Stimulated activated CD8-positive, alpha-beta memory T cell treated with anti-CD3 and anti-CD28 coated beads, Interleukin-12 subunit alpha, Interleukin-12 subunit beta, amount 100 ng/mL, for 1 hour (primary cell): ENCODE data around the gene ATP2B1.

Experiments used
- DNase-seq: peaks from one replicate; pipeline ENCODE4 v3.0.0-alpha.2; 2020; ENCODE audit warnings: low read depth

Gene ATP2B1

DNA sequence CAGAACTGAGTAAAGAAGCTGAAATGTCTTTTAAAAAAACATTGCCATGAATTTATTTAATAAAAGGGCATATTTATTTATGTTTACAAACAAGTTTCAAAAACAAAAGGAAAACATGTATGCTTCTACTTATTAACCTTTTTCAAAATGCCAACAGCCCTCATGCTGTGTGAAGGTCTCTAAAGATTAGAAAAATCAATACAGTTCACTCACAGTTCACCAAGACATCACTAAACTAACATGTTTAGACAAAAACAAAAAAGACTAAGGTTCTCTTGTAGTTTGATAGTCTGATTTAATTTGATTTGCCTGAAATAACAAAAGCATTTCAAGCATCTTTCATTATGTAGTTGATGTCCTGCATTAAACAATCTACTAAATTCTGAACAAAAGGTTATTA, 118.9 kb downstream of the ATP2B1 start:
- no peak for DNase-seq

DNA sequence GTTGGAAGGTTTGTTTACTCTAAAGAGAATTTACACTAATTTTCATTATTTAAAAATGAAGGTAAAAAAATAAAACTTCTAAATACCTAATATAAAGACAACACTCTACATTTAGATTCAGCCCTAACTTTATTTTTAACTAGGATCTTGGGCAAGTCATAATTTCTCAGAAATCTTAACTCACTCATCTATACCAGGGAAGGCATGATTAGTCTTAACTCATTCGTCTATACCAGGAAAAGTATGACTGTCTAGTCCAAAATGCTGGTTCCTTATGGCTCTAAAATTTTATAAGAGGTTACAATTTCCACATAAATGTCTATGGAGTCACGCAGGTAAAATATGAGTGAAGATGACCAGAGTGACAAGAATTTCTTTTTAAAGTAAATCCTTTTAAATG, 130.1 kb downstream of the ATP2B1 start:
- DNase-seq: no peak

DNA sequence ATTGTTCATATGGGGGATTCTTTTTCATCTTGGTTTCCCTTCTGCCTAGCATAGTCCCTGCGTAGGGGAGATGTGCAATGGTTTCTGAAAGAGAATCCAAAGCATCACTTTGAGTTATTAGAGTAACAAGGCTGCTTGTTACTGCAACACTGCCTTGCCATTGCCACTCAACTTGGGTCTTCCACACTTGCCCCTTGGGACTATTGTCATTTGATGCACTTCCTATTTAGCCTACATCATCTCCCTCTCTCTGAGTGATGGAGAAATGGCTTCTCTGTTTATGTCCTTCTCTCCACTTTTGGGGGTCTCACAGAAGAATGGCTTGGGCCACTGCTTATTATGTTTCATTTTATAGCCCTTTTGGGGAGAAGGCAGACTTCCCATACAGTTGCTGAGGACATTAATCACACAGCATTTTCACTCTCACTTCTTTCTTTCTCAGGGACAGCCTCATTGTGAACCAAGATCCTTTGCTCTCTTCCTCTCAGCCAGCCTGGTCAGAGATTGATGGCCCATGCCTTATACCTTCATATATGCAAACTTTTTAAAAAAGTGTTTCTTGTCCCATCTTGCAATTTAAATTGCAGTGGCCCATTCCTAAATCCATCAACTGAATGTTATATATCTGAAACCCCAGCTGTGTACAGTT, 131.9 kb downstream of the ATP2B1 start:
- DNase-seq: no peak

DNA sequence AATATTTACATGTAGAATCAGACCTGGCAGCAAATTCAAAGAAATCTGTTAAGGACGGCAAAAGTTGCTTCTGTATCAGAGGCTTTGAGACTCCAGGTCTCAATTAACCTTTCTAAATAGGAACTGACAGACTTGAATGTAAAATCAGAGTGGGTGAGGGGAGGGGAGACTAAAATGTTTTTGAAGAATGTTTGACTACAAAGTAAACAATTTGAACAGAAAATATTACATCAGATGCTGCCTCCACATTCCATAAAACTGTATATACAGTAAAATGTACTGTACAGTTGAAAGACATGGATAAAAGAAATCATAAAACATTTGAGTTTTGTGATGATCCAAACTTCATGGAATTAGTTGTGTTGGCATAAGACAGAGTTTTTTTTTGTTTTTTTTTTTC, 133.3 kb downstream of the ATP2B1 start:
- DNase-seq: no peak

DNA sequence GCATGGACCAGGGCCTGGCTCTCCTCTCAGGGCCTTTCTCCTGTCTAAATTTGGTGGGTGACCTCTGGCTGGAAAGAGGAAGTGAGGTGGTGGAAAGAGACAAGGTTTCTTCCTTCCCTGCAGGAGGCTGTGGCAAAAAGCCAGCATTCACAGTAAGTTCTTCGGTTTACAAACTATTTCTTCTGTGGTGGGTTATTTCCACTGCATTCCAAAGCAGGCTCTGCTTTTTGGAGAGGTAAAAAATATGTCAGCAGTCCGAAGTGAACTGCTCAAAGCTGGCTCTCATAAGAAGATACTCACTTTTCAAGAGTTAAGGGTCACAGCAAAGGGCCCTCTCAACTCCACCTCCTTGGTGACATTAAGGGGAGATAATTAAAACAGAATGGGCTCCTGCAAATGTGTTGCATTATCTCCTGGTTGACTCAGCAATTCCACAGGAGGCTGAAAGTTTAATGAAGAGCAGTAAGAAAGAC, 133.9 kb downstream of the ATP2B1 start:
- DNase-seq: no peak

DNA sequence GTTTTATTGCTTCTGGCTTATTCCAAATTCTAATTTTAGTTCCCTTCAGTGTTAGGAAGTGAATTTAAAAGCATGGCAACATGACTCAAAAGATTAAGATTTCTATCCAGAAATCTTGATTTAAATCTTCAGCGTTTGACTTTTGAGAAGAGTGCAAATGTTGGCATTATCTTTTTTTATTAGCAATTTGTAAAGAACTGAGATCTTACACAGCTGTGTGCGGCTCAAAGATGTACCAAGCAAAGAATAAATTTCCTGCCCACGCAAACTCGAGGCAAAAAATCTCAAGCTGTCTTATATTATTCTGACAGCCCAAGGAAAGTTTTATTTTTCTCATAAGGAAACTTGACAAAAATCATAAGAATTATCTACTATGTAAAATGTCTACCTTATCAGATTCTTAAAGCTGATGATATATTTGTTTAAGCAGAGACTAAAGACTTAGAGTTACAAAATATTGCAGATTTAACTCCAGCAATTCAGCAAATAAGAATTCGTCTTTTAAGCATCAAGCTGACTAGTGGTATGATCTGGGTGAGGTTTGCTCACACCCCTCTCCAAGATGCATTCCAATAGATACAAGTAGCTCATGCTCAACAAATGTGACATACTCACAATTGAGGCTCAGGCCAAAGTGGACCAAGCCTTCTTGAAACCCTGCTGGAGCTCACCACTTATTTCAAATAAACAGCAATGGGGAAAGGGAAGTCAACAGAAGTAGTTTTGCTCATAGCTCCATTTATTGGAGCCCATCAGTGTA, 135.4 kb downstream of the ATP2B1 start:
- no peak for DNase-seq

DNA sequence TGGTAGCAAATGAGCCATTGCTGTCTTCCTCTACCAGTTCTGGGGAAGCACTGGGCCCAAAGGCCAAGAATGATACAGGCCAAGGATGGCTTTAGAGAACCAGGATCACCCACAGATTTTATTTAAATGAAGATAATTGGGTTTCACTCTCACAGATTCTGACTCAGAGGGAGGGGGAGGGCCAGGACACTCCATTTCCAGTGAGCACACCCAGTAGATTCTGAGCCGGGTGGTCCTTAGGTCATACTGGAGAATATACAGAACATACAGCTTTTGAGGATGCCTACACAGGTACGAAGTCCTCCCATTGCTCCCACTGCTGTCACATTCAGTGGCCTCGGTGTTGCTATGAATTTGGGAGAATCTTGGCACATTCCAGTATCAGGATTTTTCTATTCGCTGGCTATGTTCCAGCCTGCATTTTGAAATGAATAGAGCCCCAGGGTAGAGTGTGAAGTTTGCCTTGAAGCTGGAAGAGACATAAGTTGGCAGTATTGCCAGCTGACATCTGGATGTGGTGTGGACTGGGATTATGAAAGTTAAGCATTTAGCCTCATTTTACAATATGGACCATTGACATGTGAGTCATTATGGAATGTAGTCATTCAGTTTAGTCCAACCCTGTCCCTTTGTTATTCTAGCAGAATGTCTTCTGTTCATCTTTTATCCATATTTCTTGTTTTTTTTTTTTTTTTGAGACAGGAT, 137.0 kb downstream of the ATP2B1 start:
- no peak for DNase-seq

DNA sequence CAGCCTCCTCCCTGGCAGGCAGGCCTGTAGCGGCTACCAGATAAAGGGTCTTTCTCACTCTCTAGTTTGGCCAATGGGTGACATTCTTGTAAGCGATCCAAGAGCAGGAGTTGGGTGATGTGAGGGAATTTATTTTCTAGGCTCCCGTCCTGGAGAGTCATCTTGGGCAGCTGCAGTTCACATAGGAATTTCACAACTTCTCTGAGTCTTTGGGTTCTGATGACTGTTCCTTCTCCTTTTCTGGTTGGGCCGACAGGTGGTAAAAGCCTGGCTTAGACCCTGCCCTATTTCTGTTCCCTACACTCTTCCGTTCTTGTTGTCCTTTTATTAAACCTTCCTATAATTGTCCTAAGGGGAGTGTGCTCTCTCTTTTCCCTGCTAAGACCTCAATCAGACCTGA, 140.2 kb downstream of the ATP2B1 start:
- no peak for DNase-seq

DNA sequence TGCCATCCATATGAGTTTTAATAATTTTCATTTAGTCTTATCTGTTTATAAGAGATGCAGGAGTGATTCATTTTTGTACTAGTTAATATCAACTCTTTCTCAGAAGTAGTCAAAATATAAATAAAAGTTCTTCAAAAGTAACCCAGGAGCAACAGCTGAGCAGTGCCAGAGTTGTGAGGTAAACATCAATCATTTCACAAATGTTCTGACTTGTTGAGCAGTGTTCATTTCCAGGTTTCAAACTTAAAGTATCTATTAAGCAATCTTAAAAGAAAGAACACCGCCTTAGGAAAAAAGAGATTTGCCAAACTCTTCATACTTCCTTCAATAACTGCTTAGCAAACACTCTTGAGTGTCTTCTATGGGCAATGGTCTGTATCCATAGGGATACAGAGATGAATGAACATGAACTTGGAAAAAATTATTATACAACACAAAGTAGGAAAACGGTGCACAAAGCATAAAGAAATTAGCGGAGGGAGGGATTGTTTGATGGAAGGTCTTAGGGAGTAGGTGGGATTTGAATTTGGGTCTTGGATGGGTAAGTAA, 140.9 kb downstream of the ATP2B1 start:
- no peak for DNase-seq

DNA sequence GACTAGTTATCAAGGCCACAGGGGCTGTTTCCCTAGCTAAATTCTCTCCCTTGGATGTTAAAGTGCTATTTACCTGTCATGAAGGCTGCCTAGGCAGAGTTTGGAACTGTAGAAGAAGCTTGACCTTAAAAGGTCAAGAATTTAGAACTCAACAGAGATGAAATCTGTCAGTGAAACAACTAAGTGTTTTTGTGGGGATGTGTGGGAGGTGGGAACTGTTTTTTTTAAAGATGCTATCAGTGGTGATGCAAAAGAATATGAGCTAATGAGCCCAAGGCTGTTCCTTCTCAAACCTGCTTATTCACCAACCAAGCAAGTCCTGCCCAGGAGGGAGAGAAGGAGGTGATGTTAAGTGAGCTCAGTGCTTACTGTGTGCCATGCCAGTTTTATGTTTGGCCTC, 142.0 kb downstream of the ATP2B1 start:
- DNase-seq: no peak

DNA sequence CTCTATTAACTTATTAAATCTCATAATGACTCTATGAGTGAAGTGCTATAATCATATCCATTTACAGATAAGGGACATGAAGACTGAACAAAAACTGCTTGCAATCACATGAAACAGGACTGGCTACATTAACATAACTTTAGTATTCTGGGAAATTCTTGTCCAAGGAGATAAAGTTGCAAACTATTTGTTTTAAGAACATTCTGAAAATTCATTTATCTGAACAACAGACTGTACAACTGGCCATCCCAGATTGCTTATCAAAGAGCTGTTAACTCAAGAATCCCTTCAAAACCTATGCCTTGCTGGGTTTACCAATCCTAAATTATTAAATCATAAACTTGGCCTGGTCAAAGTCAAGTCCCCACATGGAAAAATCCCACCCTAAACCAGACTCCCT, 143.6 kb downstream of the ATP2B1 start:
- DNase-seq: no peak

DNA sequence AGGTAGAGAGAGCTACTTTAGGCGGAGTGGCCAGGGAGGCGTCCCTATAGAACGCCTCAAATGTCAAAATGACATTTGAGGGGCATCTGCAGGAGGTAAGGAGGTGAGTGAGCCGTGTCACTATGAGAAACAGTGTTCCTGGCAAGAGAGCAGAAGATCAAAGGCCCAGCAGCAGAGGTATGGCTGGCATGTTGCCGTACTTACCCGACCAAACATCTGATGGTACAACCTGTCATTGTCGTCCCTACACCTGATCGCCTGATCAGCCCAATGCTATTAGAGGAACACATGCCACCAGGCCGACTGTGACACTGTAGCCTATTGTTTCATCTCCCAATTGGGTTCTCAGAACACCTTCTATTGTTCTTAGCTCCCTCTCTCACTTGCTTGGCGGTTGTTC, 148.9 kb downstream of the ATP2B1 start:
- no peak for DNase-seq

DNA sequence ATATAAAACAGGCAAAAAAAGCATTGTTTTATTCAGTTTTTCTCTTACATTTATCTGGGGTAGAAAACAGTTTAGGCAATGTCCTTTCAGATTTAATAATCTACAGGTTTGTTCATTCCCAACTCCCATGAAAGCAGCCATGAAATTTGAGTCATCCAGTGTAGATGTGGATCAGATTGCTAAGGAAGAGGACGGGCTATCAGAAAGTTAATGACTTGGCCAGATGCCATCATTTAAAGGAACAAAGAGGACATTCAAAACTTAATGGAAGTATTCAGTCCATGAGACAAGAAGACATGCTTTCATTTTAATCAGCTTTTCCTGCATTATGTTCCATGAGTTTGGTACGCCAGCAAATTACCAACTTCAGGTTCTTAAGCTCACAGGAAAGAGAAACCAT, 151.7 kb downstream of the ATP2B1 start:
- no peak for DNase-seq

DNA sequence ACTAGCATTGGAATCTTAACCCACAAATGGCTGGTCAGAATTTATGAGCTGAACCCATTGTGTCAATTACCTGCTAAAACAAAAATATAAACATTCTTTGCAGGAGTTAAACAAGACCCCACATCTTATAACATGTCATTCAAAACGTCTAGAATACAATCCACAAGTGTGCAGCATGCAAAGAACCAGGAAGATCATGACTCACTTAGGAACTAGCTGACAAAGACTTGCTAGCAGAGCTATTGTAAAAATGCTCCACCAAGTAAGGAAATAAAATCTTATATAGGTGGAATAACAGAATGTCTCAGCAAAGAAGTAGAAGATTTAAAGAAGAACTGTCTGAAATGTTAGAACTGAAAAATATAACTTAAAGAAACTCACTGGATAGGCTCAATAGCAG, 156.3 kb downstream of the ATP2B1 start:
- DNase-seq: no peak

DNA sequence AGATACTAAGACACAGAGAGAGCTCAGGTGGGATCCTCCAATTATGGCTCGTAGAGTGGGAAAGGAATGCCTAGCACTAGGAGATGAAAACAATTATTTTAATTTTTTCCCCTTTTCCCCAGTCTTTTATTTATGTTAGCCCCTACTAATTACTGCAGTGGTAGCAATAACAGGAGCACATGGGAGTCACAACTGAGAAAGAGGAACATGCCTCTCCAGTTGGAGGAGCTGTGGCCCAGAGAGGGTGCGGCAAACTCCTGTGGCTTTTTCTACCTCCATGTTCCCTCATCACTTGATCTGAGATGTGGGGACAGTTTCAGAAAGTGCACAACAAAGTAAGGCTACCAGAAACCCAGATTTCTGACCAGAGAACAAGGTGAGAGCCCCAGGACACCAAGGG, 156.9 kb downstream of the ATP2B1 start:
- no peak for DNase-seq

DNA sequence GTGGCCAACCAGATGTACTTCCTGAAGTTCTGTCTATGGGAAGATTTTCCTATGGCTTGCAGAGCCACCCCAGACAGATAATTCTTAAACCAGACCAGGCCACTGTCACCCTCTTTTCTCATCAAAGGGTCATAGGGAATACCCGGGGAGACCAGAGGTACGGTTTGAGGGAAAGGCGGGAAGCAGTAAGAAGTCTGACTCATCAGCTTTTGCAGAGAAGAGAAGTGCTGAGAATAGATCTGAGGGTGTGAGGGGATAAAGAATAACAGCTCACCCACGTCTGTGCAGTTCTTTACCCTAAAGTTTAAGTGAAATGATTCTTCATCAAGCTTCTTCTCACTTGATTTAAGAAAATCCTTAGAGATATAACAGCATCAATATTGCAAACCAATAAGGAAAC, 161.5 kb downstream of the ATP2B1 start:
- DNase-seq: no peak

DNA sequence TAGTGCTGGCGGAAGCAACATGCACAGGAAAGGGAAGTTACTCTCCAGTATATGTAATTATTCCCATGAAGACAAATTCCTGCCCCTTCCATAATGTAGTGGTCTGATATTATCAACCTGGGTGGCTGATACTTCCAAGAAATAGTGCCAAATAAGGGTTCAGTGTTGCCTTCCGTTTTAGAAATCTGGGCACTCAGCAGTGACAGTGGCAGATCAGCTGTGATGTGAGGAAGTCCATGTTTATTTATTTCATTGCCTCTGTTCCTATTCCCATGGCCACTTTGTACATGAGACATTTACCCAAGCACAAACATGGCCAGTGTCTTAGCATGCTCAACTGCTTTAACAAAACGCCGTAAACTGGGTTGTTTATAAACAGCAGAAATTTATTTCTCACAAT, 162.5 kb downstream of the ATP2B1 start:
- no peak for DNase-seq

DNA sequence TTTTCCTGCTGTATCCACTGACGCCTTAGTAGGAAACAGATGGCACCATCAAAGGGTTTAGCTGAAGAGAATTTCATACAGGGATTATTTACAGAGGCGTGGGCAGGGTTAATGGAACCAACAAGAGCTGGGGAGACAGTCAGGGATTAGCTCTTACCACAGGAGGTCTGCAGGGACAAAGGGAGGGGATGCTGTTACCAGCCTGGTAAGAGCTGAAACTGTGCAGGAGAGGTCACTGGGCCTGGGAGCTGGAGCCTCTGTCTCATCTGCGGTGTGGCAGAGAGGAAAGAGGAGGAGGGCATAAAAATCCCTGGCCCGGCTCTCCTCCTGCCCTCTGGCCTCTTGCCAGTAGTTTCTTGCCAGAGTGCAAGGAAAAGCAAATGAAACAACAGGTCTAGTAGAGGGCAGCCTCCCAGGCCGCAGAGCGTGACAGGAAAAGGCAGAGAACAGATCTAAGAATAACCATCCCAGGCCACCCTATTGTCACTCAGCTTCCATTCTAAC, 163.9 kb downstream of the ATP2B1 start:
- DNase-seq: no peak

DNA sequence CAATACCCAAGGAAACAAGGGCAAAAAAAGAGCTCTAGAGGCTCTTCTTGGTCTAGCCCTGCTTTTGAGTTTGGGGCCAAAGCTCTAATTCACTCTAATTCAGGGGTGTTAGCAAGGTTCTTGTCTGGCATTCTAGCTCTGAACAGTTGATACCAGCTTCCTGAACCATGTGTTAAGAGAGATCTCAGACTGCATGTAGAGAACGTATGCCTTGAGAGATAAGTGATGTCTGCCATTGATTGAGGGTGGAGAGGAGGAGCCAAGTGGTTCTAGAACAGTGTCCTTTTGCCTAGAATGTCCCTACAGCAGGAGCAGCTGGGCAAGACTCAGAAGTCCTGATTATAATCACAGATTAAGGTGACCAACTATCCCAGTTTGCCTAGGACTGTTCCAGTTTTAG, 164.6 kb downstream of the ATP2B1 start:
- DNase-seq: no peak

DNA sequence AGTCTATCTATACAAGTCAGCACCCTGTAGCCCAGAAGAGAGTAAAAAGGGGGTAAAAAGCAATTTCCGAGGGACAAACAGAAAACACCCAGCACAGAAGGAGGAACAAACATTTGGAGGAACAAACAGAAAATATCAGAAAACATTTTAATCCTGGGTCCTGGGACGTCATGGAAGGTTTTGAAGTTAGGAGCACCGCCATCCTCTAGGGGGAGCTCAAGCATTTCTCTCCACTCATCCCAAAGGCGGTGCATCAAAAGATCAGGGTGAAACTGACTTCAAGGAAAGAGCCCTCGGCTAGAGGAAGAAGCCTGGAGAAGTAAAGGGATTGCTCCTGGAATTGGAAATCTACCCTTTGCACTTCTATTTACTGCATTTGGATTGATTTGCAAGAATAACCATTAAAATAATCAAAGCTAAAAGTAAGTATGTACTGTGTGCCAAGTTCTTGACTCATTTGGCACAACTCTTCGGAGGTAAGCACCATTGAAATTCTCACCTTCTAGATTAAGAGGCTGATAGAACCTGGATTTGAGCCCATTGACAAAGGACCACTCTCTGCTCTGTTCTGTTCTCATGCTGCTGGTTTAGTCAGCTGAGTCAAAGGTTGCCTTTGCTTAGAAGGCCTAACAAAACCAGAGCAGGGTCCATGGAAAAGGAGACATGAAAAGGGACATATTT, 165.6 kb downstream of the ATP2B1 start:
- DNase-seq: peak; percentile 49

DNA sequence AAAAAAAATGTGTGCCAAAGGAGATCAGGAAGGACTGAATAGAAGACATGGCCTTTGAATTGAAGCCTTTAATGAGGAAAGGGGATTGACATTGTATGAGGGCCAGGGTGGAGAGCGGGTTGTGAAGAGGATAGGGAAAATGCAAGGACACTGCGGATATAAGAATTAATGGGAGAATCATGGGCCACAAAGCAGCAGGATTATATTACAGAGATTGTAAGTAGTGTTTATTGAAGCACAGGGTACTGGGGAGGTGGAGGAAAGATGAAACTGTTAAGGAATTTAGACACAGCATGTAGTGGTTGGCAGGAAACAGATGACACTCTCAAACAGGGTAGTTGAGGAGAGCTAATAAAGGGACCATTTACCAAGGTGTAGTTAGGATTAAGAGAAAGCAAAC, 166.4 kb downstream of the ATP2B1 start:
- DNase-seq: no peak

DNA sequence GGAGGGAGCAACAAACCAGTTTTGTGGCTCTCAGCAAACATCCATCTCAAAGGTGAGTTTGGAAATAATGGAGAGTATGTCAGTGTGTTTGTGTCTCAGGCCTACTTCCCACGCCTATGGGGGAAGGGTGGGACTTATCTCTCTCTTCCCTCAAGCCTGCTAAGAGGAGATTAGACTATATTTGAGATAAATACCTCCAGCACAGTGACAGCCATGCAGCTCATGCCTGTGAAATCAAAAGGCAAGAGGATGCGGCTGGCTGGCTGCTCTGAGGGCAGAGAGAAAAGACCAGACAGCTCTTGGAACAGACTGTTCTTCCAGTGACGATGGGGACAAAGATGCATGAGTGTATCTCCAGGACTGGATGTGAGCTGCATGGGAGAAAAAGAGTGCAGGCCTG, 168.1 kb downstream of the ATP2B1 start:
- DNase-seq: no peak
